Endothelial cell of umbilical vein (primary cell): ENCODE measurements around the gene MT1H. TPM values are rescaled to one million over a fixed set of nuclear protein-coding genes. Genes with fewer than 3 reads are reported as not detected.

Experiments used
- BruUV-seq: library from RNA; stranded (reverse); fragments of 400-500 nt; replicated peaks from 2 replicates; lab custom pipeline; 2021; lab: Mats Ljungman, UMichigan
- CTCF ChIA-PET: fragments of 300-600, 350-600 bp; sonication (Branson Sonifier 250); formaldehyde crosslinking; loops from one replicate; lab custom pipeline; 2021; ENCODE audit warnings: antibody characterized with exemption, inconsistent platforms; lab: Charles Lee
- POLR2A ChIA-PET: fragments of 300-600, 350-600 bp; sonication (Branson Sonifier 250); formaldehyde crosslinking; loops from one replicate; lab custom pipeline; 2021; ENCODE audit warnings: antibody characterized with exemption, inconsistent platforms; lab: Charles Lee
- DNase-seq: peaks from one replicate; pipeline ENCODE4 v3.0.0-alpha.2; 2011; ENCODE audit warnings: low read depth, low spot score
- FAIRE-seq: peaks from 2 replicates; lab custom pipeline; 2011; peaks lifted over from hg19 to GRCh38; lab: Jason Lieb, UNC
- H2AFZ ChIP-seq: 2 replicates; pipeline ENCODE4 v1.6.0; 2012; ENCODE audit warnings: low read depth, low read length, control low read depth, inconsistent platforms
- H3K27ac ChIP-seq: 2 replicates; pipeline ENCODE4 v1.5.1; 2011; ENCODE audit warnings: low read depth, mild to moderate bottlenecking, control low read depth, low read length, moderate library complexity; ENCODE audit not compliant: insufficient read depth
- H3K27me3 ChIP-seq, 2 experiments: 2 replicates each; pipeline versions ENCODE4 v1.6.0 to v1.6.1; 2011; ENCODE audit warnings: low read length in 2 of 2, mixed read lengths in 1 of 2; ENCODE audit not compliant: control insufficient read depth in 2 of 2, insufficient read depth in 2 of 2
- H3K36me3 ChIP-seq, 2 experiments: 2 replicates in 1 of 2; 3 replicates in 1 of 2; pipeline ENCODE4 v1.5.1; 2011; ENCODE audit warnings: low read length in 2 of 2, mild to moderate bottlenecking in 1 of 2, moderate library complexity in 1 of 2; ENCODE audit not compliant: control insufficient read depth in 2 of 2, insufficient read depth in 2 of 2; ENCODE audit errors: extremely low read depth in 1 of 2
- H3K4me1 ChIP-seq: 3 replicates; pipeline ENCODE4 v1.5.1; 2011; ENCODE audit warnings: mild to moderate bottlenecking, low read length; ENCODE audit not compliant: control insufficient read depth, insufficient read depth; ENCODE audit errors: extremely low read depth
- H3K4me2 ChIP-seq: 2 replicates; pipeline ENCODE4 v1.6.1; 2011; ENCODE audit warnings: low read length, control low read depth, mixed read lengths; ENCODE audit not compliant: insufficient read depth
- H3K4me3 ChIP-seq, 3 experiments: fragments of 200-600 bp in 1 of 3; sonication (generic), shearing (Covaris generic) in 1 of 3; replicated peaks in 1 of 3; 2 replicates each; pipeline ENCODE4 v1.5.1; 2011 to 2016; ENCODE audit warnings: control low read depth in 3 of 3, low read length in 3 of 3, mild to moderate bottlenecking in 2 of 3, inconsistent platforms in 1 of 3, low read depth in 1 of 3, moderate library complexity in 1 of 3; ENCODE audit not compliant: insufficient read depth in 1 of 3
- H3K79me2 ChIP-seq: 2 replicates; pipeline ENCODE4 v1.6.0; 2012; ENCODE audit warnings: low read length, inconsistent platforms; ENCODE audit not compliant: control insufficient read depth, insufficient read depth
- H3K9ac ChIP-seq: replicated peaks from 2 replicates; pipeline ENCODE3; 2011; ENCODE audit warnings: low read length, control low read depth; ENCODE audit not compliant: insufficient read depth; ENCODE audit errors: extremely low read depth
- H3K9me1 ChIP-seq: replicated peaks from 3 replicates; pipeline ENCODE4 v1.6.0; 2011; ENCODE audit warnings: mild to moderate bottlenecking, low read length; ENCODE audit not compliant: control insufficient read depth, insufficient read depth; ENCODE audit errors: extremely low read depth
- H3K9me3 ChIP-seq: replicated peaks from 2 replicates; pipeline ENCODE4 v1.5.1; 2012; ENCODE audit warnings: low read length, inconsistent platforms; ENCODE audit not compliant: control insufficient read depth, insufficient read depth
- H4K20me1 ChIP-seq: replicated peaks from 2 replicates; pipeline ENCODE3; 2011; ENCODE audit warnings: mild to moderate bottlenecking, low read length; ENCODE audit not compliant: control insufficient read depth, insufficient read depth; ENCODE audit errors: extremely low read depth
- EZH2 ChIP-seq: IDR thresholded peaks from 2 replicates; pipeline ENCODE4 v1.6.1; 2012; ENCODE audit warnings: borderline replicate concordance, low read depth, mild to moderate bottlenecking, moderate library complexity, low read length, inconsistent platforms; ENCODE audit not compliant: severe bottlenecking
- FOS ChIP-seq: IDR thresholded peaks from 2 replicates; pipeline ENCODE4 v1.6.1; 2011; ENCODE audit warnings: mild to moderate bottlenecking, low read length, moderate library complexity, borderline replicate concordance; ENCODE audit not compliant: insufficient read depth
- GATA2 ChIP-seq: IDR thresholded peaks from 2 replicates; pipeline ENCODE4 v1.7.0; 2011; ENCODE audit warnings: low read depth, mild to moderate bottlenecking, moderate library complexity, mixed read lengths, low read length; ENCODE audit not compliant: insufficient read length, insufficient read depth
- JUN ChIP-seq: IDR thresholded peaks from 2 replicates; pipeline ENCODE4 v1.6.1; 2011; ENCODE audit warnings: borderline replicate concordance, low read depth; ENCODE audit not compliant: insufficient read length, insufficient read depth
- MYC ChIP-seq: IDR thresholded peaks from one replicate; pipeline ENCODE4 v1.6.1; 2011; ENCODE audit warnings: mild to moderate bottlenecking, low read depth, low read length
- POLR2A ChIP-seq: IDR thresholded peaks from 2 replicates; pipeline ENCODE4 v1.6.1; 2012; ENCODE audit warnings: low read depth, mild to moderate bottlenecking, control low read depth, low read length
- POLR2AphosphoS5 ChIP-seq: IDR thresholded peaks from 2 replicates; pipeline ENCODE4 v1.6.1; 2012; ENCODE audit warnings: low read depth, mild to moderate bottlenecking, control low read depth, low read length, moderate library complexity; ENCODE audit not compliant: insufficient read depth
- dilution Hi-C: fragments of 300-500 bp; cut with MboI; formaldehyde crosslinking; loops from one replicate; pipeline ENCODE4 v1.15.0; 2019; ENCODE audit warnings: low sequenced_read_pairs; ENCODE audit not compliant: extremely low pct_ligation_motif_present
- intact Hi-C: fragments of 100-400 bp; cut with micrococcal nuclease; formaldehyde crosslinking; loops from one replicate; pipeline ENCODE4 v1.10.0; 2022
- polyA plus RNA-seq, 4 experiments: library from polyadenylated mRNA; depleted of rRNA in 3 of 4; stranded (reverse) in 3 of 4; unstranded in 1 of 4; fragments of >200 nt; gene quantifications; 2 replicates each; pipeline versions ENCODE4 v1.2.1 to v1.2.3, GENCODE V29; 2011 to 2012; ENCODE audit warnings: missing spikeins in 1 of 4
- total RNA-seq: library from RNA; stranded (reverse); gene quantifications from 2 replicates; pipeline ENCODE4 v1.2.3, GENCODE V29; 2021
- TF ChIP-seq, protein P1 (sequence below), 2 donors: IDR thresholded peaks; 1 replicate in 1 of 2; 2 replicates in 1 of 2; pipeline ENCODE4 v1.5.1; 2011; ENCODE audit warnings: low read length in 2 of 2, mild to moderate bottlenecking in 2 of 2, moderate library complexity in 2 of 2, control low read depth in 1 of 2, inconsistent platforms in 1 of 2, low read depth in 1 of 2; ENCODE audit not compliant: insufficient read depth in 1 of 2; ENCODE audit errors: extremely low read depth in 1 of 2
- TF ChIP-seq, protein P2 (sequence below): IDR thresholded peaks from 2 replicates; pipeline ENCODE4 v1.6.1; 2011; ENCODE audit not compliant: insufficient read depth, insufficient read length

Gene MT1H
- total and polyA plus RNA-seq, 2 donors (not counting 3 experiments of a cell fraction or from before 2014, with no cell fraction given), result not detected

DNA sequence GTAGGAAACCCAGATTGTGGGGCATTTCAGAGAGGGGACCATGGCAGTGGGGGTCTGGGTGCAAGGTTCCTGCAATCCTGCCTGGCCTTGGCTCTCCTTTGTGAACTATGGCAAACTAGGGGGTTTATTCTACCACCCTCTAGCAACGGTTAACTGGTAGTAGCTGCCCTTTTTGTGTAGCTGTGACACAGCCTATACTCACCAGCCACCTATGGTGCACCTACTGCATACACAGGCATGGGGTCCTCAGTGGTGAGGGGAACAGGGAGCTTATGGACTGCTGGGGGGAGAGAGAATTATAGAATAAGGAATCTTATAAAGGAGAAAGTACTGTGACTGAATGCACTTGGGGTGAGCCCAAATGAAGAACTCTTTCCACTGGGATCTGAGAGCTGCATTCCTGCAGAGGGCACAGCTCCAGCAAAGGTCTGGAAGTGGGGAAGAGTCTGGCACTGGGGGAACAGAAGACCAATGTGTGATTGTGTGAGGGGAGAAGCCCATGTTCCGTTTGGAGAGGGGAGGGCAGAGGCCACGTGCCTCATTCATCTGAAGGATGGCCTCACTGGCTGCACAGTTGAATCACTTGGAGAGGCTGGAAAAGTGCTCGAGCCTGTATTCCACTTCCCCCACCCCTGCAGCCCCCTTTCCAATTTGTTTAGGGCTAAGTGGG lies 14.8 kb downstream of the MT1H start:
- Histone ChIP-seq H3K4me3 (no peak overlapping the region), H3K36me3 (no peaks in the 10 kb centered on the region), H3K4me1 (peaks cover 10% of the 10 kb centered on the region), H3K9me1 (no peaks in the 10 kb centered on the region), H3K4me2 (no peak overlapping the region), H4K20me1 (no peaks in the 10 kb centered on the region), H2AFZ (no peak overlapping the region), H3K9me3 (no peaks in the 10 kb centered on the region), H3K9ac (no peak overlapping the region), H3K79me2 (no peaks in the 10 kb centered on the region), H3K27ac (no peak overlapping the region), H3K27me3 (no peaks in the 10 kb centered on the region)
- intact Hi-C loops, result no loop called here
- TF ChIP-seq FOS, result no peak
- TF ChIP-seq POLR2A, result no peak
- TF ChIP-seq MYC, result no peak
- TF ChIP-seq GATA2, result no peak
- TF ChIP-seq JUN, result no peak
- TF ChIP-seq, protein P1, sequence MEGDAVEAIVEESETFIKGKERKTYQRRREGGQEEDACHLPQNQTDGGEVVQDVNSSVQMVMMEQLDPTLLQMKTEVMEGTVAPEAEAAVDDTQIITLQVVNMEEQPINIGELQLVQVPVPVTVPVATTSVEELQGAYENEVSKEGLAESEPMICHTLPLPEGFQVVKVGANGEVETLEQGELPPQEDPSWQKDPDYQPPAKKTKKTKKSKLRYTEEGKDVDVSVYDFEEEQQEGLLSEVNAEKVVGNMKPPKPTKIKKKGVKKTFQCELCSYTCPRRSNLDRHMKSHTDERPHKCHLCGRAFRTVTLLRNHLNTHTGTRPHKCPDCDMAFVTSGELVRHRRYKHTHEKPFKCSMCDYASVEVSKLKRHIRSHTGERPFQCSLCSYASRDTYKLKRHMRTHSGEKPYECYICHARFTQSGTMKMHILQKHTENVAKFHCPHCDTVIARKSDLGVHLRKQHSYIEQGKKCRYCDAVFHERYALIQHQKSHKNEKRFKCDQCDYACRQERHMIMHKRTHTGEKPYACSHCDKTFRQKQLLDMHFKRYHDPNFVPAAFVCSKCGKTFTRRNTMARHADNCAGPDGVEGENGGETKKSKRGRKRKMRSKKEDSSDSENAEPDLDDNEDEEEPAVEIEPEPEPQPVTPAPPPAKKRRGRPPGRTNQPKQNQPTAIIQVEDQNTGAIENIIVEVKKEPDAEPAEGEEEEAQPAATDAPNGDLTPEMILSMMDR (IDR thresholded peaks at IDR 0.05; ENCODE audit: extremely low read depth in 1 of 2, insufficient read depth in 1 of 2, low read depth in 1 of 2, low read length in 2 of 2), result no peak
- TF ChIP-seq EZH2, result no peak
- TF ChIP-seq, protein P2, sequence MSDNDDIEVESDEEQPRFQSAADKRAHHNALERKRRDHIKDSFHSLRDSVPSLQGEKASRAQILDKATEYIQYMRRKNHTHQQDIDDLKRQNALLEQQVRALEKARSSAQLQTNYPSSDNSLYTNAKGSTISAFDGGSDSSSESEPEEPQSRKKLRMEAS, result no peak
- no peak for TF ChIP-seq POLR2AphosphoS5
- DNase-seq (no peak), FAIRE-seq (no peak)
- dilution Hi-C loops, result no loop called here
- ChIA-PET CTCF (interaction anchor here (1.5 to 1.6 kb wide), 2 partner anchors 18 to 84 kb away, joined by 4 read pairs; no protein-coding TSS in a partner anchor), POLR2A (no interaction called here)
- BruUV-seq, result no TSS peak
